ENCODE results near the gene TSPO.

TSPO gene

GRCh38 chr22:43128928-43129424 lies 22.4 kb upstream of the TSPO start:
- no peak overlapping the region for H3K27ac Mint-ChIP-seq
- H3K4me3 Mint-ChIP-seq = no peak overlapping the region
- H3K9me3 Mint-ChIP-seq = no peaks in the 10 kb centered on the region
- peaks cover 7% of the 10 kb centered on the region for H3K36me3 Mint-ChIP-seq (ENCODE audit: low read depth)
- H3K4me1 Mint-ChIP-seq = peaks cover 4% of the 10 kb centered on the region
- TF ChIP-seq CTCF (IDR thresholded peaks at IDR 0.05; ENCODE audit: unreplicated experiment in 3 of 3) = no peak
- H3K27me3 Mint-ChIP-seq (ENCODE audit: low read depth) = no peaks in the 10 kb centered on the region

GRCh38 chr22:43129426-43130425 lies 21.6 kb upstream of the TSPO start:
- H3K4me1 Mint-ChIP-seq = peaks cover 4% of the 10 kb centered on the region
- no peaks in the 10 kb centered on the region for H3K27me3 Mint-ChIP-seq (ENCODE audit: low read depth)
- peaks cover 12% of the 10 kb centered on the region for H3K36me3 Mint-ChIP-seq (ENCODE audit: low read depth)
- TF ChIP-seq CTCF (IDR thresholded peaks at IDR 0.05; ENCODE audit: unreplicated experiment in 3 of 3) = no peak
- H3K9me3 Mint-ChIP-seq = no peaks in the 10 kb centered on the region
- H3K4me3 Mint-ChIP-seq = no peak overlapping the region
- no peak overlapping the region for H3K27ac Mint-ChIP-seq

- no peaks in the 10 kb centered on the region for H3K9me3 Mint-ChIP-seq
These were observed 19.4 kb upstream of the TSPO start for GRCh38 chr22:43131773-43132501.

GRCh38 chr22:43133401-43133800 lies 18.0 kb upstream of the TSPO start:
- H3K4me3 Mint-ChIP-seq = no peak overlapping the region
- no peak for TF ChIP-seq CTCF (IDR thresholded peaks at IDR 0.05; ENCODE audit: unreplicated experiment in 3 of 3)

More at GRCh38 chr22:43131773-43132501, 19.4 kb upstream of the TSPO start:
- H3K36me3 Mint-ChIP-seq (ENCODE audit: low read depth) = peaks cover 27% of the 10 kb centered on the region
- H3K27me3 Mint-ChIP-seq (ENCODE audit: low read depth) = no peaks in the 10 kb centered on the region
- H3K27ac Mint-ChIP-seq = no peak overlapping the region
- TF ChIP-seq CTCF (IDR thresholded peaks at IDR 0.05; ENCODE audit: unreplicated experiment in 3 of 3) = no peak
- H3K4me3 Mint-ChIP-seq = no peak overlapping the region
- H3K4me1 Mint-ChIP-seq = peaks cover 4% of the 10 kb centered on the region

GRCh38 chr22:43134553-43134952 lies 16.8 kb upstream of the TSPO start:
- no peak for TF ChIP-seq CTCF (IDR thresholded peaks at IDR 0.05; ENCODE audit: unreplicated experiment in 3 of 3)
- Mint-ChIP-seq H3K27ac (no peak overlapping the region), H3K36me3 (ENCODE audit: low read depth) (peaks cover 38% of the 10 kb centered on the region), H3K9me3 (no peaks in the 10 kb centered on the region), H3K4me3 (no peak overlapping the region), H3K4me1 (no peaks in the 10 kb centered on the region), H3K27me3 (ENCODE audit: low read depth) (no peaks in the 10 kb centered on the region)

More at GRCh38 chr22:43133401-43133800, 18.0 kb upstream of the TSPO start:
- Mint-ChIP-seq H3K4me1 (peaks cover 4% of the 10 kb centered on the region), H3K36me3 (ENCODE audit: low read depth) (peaks cover 30% of the 10 kb centered on the region), H3K27me3 (ENCODE audit: low read depth) (no peaks in the 10 kb centered on the region), H3K9me3 (no peaks in the 10 kb centered on the region), H3K27ac (no peak overlapping the region)

Data from nephron (organoid).